ENCODE results near the gene CNTN4.

Gene CNTN4

GRCh38 chr3:3081381-3082233 lies 982.9 kb downstream of the CNTN4 start:
- in situ Hi-C loops (cut with MboI; ENCODE audit: low sequenced_read_pairs), result no loop called here

GRCh38 chr3:3082234-3082924 lies 983.7 kb downstream of the CNTN4 start:
- in situ Hi-C loops (cut with MboI; ENCODE audit: low sequenced_read_pairs), result no loop called here

- in situ Hi-C loops (cut with MboI; ENCODE audit: low sequenced_read_pairs), result no loop called here
Observed at GRCh38 chr3:3084890-3085289, 986.2 kb downstream of the CNTN4 start.

DNA sequence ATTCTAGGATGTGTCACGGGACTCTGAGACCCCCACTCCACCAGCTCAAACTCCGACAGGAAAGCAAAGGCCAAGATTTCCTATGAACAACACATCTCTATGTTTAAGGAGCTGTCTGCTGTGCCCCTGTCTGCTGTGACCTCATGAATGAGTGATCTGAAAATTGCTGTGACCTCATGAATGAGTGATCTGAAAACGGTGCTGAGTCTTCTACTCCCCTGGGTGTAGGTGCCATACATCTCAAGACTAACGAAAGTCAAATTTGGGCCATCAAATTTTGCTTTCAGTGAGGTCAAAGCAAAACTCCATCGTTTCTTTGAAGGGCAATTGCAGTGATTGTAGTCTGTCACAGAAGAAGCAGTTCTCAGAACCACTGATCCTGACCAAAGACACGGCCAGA lies 987.1 kb downstream of the CNTN4 start:
- in situ Hi-C loops (cut with MboI; ENCODE audit: low sequenced_read_pairs), result no loop called here

DNA sequence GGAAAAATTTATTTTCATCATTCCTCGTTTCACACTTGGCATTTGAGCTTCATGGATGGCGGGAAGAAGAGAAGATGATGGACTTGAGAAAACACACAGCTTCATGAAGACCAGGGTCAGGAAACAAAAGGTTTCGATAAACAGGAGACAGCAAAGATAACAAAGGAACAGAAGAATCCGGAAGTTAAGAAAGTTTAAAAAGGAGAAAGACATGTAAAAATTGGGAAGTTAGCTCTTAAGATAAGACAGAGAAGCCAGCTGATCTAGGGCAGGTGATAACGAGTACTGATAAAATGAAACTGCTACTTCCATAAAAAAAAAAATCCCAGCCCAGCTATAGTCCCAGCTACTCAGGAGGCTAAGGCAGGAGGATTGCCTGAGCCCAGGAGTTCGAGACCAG lies 987.6 kb downstream of the CNTN4 start:
- in situ Hi-C loops (cut with MboI; ENCODE audit: low sequenced_read_pairs), result no loop called here

DNA sequence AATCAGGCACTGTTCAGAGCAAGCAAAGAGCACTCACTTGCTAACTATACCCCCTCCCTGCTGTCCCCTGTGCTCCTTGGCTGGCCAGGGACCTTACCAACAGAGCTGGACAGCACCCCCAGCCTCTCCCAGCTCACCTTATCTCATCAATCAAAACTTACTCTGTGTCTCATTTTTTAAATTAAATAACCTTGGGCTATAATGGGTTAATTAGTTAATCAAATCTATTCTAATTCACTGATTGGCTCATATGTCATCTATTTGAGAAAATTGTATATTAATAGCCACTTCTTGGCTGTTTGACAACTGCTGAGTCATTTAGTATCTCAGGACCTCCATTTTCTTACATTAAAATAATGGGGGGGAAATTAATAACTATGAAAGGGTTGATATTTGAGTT lies 988.6 kb downstream of the CNTN4 start:
- in situ Hi-C loops (cut with MboI; ENCODE audit: low sequenced_read_pairs), result no loop called here

DNA sequence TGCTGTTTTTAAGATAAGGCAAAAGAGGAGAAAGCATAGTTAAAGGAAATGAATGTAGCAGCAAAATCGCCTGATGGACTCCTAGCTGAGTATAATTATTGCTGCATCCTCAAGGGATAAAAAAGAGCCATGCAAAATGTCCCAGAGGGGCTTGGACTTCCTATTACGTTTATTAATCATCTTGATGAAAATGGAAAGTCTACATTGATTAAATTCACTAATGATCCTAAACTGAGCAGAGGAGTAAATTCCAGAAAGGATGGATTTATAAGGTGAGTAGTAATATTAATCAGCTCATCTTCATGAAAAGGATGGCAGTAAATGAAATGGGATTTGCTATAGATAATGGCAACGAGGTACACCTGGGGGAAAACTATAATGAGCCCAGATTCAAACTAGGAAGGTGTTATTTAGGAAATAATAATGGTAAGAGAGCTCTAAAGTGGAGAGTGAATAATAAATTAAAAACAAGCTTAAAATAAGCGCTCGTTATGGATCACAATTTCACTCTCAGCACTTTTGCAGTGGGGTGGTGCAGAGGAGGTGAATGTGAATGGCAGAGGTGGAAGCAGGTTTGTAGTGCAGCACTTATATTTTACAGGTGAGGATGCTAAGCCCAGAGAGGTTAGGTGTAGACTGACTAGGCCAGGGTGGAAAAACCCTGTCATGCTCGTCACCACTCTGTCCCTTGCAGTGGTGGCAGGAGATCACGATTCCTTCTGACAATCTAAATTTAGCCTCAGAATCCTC lies 989.2 kb downstream of the CNTN4 start:
- in situ Hi-C loops (cut with MboI; ENCODE audit: low sequenced_read_pairs), result no loop called here

DNA sequence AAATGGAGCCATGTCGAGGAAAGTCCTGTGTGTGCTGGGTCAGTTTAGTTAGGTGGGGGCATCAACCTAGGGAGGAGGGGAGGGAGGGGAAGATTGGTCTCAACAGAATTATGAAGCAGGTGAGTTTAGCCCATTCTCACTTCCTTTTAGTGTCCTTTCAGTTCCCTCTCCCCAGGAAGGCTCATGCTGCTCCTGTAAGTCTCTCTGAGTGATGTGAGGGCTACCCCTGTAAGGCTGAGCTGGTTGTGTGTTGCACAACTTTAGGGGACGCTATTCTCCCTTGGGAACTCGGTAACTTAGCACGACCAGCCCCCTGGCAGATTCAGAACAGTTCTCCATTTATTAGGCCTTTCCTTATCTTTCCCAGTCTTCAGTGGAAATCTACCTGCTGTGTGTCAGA lies 990.4 kb downstream of the CNTN4 start:
- in situ Hi-C loops (cut with MboI; ENCODE audit: low sequenced_read_pairs), result no loop called here

GRCh38 chr3:3097958-3098357 lies 999.3 kb downstream of the CNTN4 start:
- in situ Hi-C loops (cut with MboI; ENCODE audit: low sequenced_read_pairs), result no loop called here

GRCh38 chr3:3101660-3102458 lies 1003.2 kb downstream of the CNTN4 start:
- in situ Hi-C loops (cut with MboI; ENCODE audit: low sequenced_read_pairs), result no loop called here

GRCh38 chr3:3102751-3103150 lies 1004.1 kb downstream of the CNTN4 start:
- in situ Hi-C loops (cut with MboI; ENCODE audit: low sequenced_read_pairs), result no loop called here

DNA sequence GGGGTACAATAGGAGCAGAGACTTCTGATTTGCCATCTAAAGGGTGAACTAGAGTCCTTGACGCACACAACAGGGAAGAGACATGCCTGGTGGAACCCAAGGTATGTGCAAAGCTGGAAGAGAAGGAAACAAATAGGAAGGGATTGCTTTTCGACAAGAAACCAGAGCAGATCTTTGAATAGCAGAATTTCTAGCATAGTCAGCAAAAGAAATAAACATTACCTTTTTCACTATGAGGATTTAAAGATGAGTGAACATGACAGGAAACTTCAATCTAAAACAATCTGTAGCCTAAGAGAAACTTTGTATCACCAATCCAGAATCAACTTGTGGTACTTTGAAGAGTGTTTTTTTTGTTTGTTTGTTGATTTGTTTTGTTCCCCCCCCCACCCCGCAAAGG lies 1006.6 kb downstream of the CNTN4 start:
- in situ Hi-C loops (cut with MboI; ENCODE audit: low sequenced_read_pairs), result no loop called here

DNA sequence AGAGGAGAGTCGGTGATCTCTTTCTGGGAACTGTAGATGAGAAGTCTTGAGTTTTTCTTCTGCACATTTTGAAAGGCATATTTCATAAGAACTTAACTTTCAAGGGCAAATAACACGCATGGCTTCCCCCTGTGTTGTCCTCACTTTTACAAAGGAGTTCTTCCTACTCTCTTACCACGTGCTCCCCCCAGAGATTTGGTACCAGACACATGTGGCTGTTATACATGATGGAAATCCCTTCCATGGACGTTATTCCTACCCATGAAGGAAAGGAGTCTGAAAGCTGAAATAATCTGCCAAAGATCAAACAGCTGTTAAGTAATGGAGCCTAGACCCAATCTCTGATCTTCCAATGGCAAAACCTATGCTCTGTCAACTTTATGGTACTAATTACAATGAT lies 1007.1 kb downstream of the CNTN4 start:
- in situ Hi-C loops (cut with MboI; ENCODE audit: low sequenced_read_pairs), result no loop called here

DNA sequence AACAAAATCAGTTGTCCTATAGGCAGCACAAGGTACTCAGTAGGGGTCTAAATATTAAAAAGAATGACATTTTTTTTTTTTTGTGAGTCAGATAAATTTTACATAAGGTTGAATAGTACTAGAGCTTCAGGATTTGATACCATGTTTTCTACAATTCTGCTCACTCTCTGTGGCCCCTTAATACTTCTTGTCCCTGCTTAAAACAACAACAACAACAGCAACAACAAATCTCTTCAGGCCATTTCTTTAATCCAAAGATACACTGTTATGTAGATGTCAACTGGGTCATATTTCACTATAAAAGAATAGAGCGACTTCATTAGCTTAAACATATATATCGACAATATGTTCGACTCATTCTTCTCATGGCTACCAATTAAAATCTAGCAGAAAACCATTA lies 1008.5 kb downstream of the CNTN4 start:
- in situ Hi-C loops (cut with MboI; ENCODE audit: low sequenced_read_pairs), result no loop called here
